ENCODE measurements around the gene PRSS38. TPM values are rescaled to one million over a fixed set of nuclear protein-coding genes. Genes with fewer than 3 reads are reported as not detected.

PRSS38 gene
- total RNA-seq, 4 donors from 2014 or later: not detected

DNA sequence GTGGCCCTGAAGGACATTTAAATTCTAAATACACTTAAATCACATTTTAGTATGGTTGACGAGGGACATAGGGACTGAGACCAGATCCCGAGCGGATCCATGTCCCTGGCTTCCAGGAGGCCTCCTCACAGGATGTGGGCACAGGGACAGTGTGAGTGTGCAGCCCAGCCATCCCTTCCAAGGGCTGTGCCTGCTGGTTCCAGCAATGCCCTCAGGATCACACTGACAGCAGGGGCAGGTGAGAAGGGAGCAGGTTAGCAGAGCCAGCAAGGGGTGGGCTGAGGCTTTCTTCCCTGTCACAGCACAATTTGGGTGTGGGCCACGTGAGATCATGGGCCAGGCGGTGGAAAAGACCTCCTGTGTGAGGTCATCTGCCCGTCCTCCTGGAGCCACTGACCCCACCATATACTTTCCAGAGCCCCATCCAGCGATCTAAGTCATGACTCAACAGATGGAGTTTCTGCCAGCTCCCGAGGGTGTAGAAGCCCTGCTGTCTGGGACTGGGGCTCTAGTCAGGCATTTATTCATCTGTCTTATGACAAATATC lies 37.0 kb upstream of the PRSS38 start:
- H3K9me3 ChIP-seq: no peaks in the 10 kb centered on the region
- no peaks in the 10 kb centered on the region for H3K27me3 ChIP-seq
- no peak overlapping the region for H3K4me3 ChIP-seq
- 76 to 80% methylated on average over 6 to 7 of the region's 8 CpGs for WGBS, 2 donors
- no peak for DNase-seq
- H3K4me1 ChIP-seq: peaks cover 0 to 19% (median 0%) of the 10 kb centered on the region in 3 donors
- intact Hi-C loops (cut with DNase I): no loop called here
- peaks cover 0 to 66% (median 3%) of the 10 kb centered on the region in 3 donors for H3K36me3 ChIP-seq
- no peak for TF ChIP-seq CTCF (IDR thresholded peaks at IDR 0.05)
- no peak for TF ChIP-seq POLR2A (IDR thresholded peaks at IDR 0.05)
- no peak overlapping the region for H3K27ac ChIP-seq

GRCh38 chr1:227779021-227779441 lies 36.4 kb upstream of the PRSS38 start:
- Histone ChIP-seq H3K36me3 (peaks cover 0 to 60% (median 3%) of the 10 kb centered on the region in 3 donors), H3K9me3 (no peaks in the 10 kb centered on the region), H3K4me3 (no peak overlapping the region), H3K27me3 (no peaks in the 10 kb centered on the region), H3K4me1 (peaks cover 0 to 19% (median 0%) of the 10 kb centered on the region in 3 donors), H3K27ac (no peak overlapping the region)
- DNase-seq: no peak
- TF ChIP-seq CTCF (IDR thresholded peaks at IDR 0.05) (no peak), POLR2A (IDR thresholded peaks at IDR 0.05) (no peak)
- 96% methylated on average over 4 of the region's 10 CpGs; no CpG with 5 or more reads in 1 of the 2 donors for WGBS, 2 donors
- intact Hi-C loops (cut with DNase I): no loop called here

DNA sequence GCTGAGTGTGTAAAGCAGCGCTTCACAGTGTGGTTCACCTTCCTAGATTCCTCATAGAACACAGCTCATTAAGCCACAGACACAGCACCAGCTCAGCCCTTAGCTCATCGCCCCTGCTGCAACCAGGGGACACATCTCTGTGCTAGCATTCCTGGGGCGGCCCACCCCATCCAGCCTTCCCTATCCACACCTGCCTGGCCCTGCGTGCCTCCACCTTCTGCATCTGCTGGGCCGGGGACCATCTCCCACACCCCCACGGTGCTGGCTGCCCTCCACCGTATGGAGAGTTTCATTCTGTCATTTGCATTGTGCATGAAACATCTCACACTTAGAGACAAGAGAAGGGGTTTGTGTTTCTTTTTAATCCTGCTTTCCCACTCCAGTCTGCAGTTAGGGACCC lies 35.8 kb upstream of the PRSS38 start:
- no peak for DNase-seq
- H3K4me3 ChIP-seq: no peak overlapping the region
- no peaks in the 10 kb centered on the region for H3K27me3 ChIP-seq
- peaks cover 0 to 54% (median 3%) of the 10 kb centered on the region in 3 donors for H3K36me3 ChIP-seq
- intact Hi-C loops (cut with DNase I): loop anchor here (10.0 kb wide), 1 partner anchor 305 kb away; the partner anchor contains the start of gene ARF1
- no peak for TF ChIP-seq POLR2A (IDR thresholded peaks at IDR 0.05)
- no peak for TF ChIP-seq CTCF (IDR thresholded peaks at IDR 0.05)
- peaks cover 0 to 19% (median 0%) of the 10 kb centered on the region in 3 donors for H3K4me1 ChIP-seq
- WGBS, 2 donors: 83 to 91% methylated on average over 7 of the region's 7 CpGs
- no peaks in the 10 kb centered on the region for H3K9me3 ChIP-seq
- H3K27ac ChIP-seq: no peak overlapping the region

GRCh38 chr1:227780101-227781044 lies 35.1 kb upstream of the PRSS38 start:
- no peaks in the 10 kb centered on the region for H3K9me3 ChIP-seq
- TF ChIP-seq POLR2A (IDR thresholded peaks at IDR 0.05): no peak
- no peak for TF ChIP-seq CTCF (IDR thresholded peaks at IDR 0.05)
- H3K27ac ChIP-seq: no peak overlapping the region
- intact Hi-C loops (cut with DNase I): loop anchor here (10.0 kb wide), 1 partner anchor 304 kb away; the partner anchor contains the start of gene ARF1
- 86 to 92% methylated on average over 13 to 14 of the region's 23 CpGs for WGBS, 2 donors
- no peaks in the 10 kb centered on the region for H3K27me3 ChIP-seq
- H3K4me3 ChIP-seq: no peak overlapping the region
- no peak for DNase-seq
- H3K36me3 ChIP-seq: peaks cover 0 to 52% (median 3%) of the 10 kb centered on the region in 3 donors
- H3K4me1 ChIP-seq: peaks cover 0 to 19% (median 0%) of the 10 kb centered on the region in 3 donors

Data from esophagus squamous epithelium (tissue), 5 donors.